HG03378 (cell line): ENCODE data around the gene FOXB2.
"Not testable (repeated sequence)": the region's sequence is repeated elsewhere in the genome, so short reads cannot be mapped to it uniquely, and the experiment has no call there.

Source experiments
- ATAC-seq: cut with Tn5 transposase; IDR thresholded peaks from one replicate; pipeline ENCODE4 v1.9.1; 2021; ENCODE audit warnings: mild to moderate bottlenecking, moderate library complexity; ENCODE audit not compliant: unreplicated experiment

Gene FOXB2

DNA sequence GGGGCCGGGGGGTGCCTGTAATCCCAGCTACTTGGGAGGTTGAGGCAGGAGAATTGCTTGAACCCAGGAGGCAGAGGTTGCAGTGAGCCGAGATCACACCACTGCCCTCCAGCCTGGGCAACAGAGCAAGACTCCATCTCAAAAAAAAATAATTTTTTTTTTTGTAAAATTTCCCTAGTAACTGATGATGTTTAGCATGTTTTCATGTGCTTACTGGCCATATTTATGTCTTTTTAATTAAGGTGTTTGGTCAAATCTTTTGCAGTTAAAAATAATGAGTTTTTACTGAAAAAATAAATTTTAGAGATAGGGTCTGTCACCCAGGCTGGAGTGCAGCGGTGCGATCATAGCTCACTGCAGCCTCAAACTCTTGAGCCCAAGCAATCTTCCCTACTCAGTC lies 24.3 kb downstream of the FOXB2 start:
- not testable (repeated sequence) for ATAC-seq

GRCh38 chr9:77060681-77061080 lies 41.2 kb downstream of the FOXB2 start:
- ATAC-seq: not testable (repeated sequence)

DNA sequence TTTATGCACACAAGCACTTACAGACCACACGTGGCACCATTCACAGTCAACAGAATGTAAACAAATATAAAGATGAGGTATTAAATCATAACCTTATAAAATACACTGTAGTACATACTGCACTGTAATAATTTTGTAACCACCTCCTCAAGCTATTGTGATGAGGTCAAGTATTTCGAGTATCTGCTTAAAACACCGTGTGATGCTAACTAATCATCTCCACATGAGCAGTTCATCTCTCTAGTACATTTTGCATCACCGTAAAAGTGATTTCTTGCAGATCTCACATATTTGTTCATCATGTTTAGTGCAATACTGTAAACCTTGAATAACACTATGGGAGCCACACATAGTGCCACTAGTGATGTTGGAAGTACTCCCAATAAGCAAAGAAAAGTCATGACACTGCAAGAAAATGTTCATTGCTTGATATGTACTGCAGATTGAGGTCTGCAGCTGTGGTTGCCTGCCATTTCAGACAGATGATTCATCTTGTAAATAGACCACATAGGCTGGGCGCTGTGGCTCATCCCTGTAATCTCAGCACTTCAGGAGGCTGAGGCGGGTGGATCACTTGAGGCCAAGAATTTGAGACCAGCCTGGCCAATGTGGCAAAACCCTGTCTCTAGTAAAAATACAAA lies 44.3 kb downstream of the FOXB2 start:
- no peak for ATAC-seq

GRCh38 chr9:77066388-77066787 lies 46.9 kb downstream of the FOXB2 start:
- ATAC-seq: no peak
